Measurements from ENCODE around the gene FLRT2. TPM values are rescaled to one million over a fixed set of nuclear protein-coding genes. Genes with fewer than 3 reads are reported as not detected.

The FLRT2 gene
- total RNA-seq, 1 donor from 2014 or later, result 227 TPM

- peaks cover 8% of the 10 kb centered on the region for H3K36me3 Mint-ChIP-seq (ENCODE audit: low read depth)
- TF ChIP-seq, protein P1, sequence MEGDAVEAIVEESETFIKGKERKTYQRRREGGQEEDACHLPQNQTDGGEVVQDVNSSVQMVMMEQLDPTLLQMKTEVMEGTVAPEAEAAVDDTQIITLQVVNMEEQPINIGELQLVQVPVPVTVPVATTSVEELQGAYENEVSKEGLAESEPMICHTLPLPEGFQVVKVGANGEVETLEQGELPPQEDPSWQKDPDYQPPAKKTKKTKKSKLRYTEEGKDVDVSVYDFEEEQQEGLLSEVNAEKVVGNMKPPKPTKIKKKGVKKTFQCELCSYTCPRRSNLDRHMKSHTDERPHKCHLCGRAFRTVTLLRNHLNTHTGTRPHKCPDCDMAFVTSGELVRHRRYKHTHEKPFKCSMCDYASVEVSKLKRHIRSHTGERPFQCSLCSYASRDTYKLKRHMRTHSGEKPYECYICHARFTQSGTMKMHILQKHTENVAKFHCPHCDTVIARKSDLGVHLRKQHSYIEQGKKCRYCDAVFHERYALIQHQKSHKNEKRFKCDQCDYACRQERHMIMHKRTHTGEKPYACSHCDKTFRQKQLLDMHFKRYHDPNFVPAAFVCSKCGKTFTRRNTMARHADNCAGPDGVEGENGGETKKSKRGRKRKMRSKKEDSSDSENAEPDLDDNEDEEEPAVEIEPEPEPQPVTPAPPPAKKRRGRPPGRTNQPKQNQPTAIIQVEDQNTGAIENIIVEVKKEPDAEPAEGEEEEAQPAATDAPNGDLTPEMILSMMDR (IDR thresholded peaks at IDR 0.05), result no peak
- no peak for DNase-seq (ENCODE audit: low spot score)
- no peaks in the 10 kb centered on the region for H3K27me3 Mint-ChIP-seq (ENCODE audit: low read depth)
- H3K4me3 Mint-ChIP-seq (ENCODE audit: unreplicated experiment), result no peak overlapping the region
- peak overlapping the region; percentile 11 for H3K27ac Mint-ChIP-seq (ENCODE audit: unreplicated experiment)
- peaks cover 19% of the 10 kb centered on the region for H3K4me1 Mint-ChIP-seq (ENCODE audit: low read depth)
- peaks cover 13% of the 10 kb centered on the region for H3K9me3 Mint-ChIP-seq (ENCODE audit: low read depth)
Measured at GRCh38 chr14:85487215-85487614, 42.7 kb upstream of the FLRT2 start.

DNA sequence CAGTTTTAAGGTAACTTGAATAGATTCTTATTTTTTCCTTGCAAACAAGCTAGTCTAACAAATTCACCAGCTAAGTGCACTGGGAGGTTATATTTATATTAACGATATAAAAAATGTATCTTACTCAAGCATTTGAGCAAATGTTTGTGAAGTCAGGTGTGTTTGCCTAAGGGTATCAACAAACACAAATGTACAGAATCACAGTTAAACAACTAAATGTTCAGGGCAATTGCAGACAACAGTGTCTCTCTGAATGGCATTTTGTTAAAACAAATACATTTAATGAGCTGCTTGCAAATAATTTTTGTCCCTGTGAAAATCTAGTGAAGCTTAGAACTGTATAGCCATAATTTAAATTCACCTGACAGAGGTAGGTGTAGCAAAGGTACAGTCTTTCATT lies 28.2 kb upstream of the FLRT2 start:
- no peaks in the 10 kb centered on the region for H3K9me3 Mint-ChIP-seq (ENCODE audit: low read depth)
- H3K27me3 Mint-ChIP-seq (ENCODE audit: low read depth), result no peaks in the 10 kb centered on the region
- no peaks in the 10 kb centered on the region for H3K36me3 Mint-ChIP-seq (ENCODE audit: low read depth)
- TF ChIP-seq, protein P1 (IDR thresholded peaks at IDR 0.05), result no peak
- DNase-seq (ENCODE audit: low spot score), result no peak
- no peak overlapping the region for H3K27ac Mint-ChIP-seq (ENCODE audit: unreplicated experiment)
- H3K4me1 Mint-ChIP-seq (ENCODE audit: low read depth), result no peaks in the 10 kb centered on the region
- no peak overlapping the region for H3K4me3 Mint-ChIP-seq (ENCODE audit: unreplicated experiment)

GRCh38 chr14:85508863-85509262 lies 21.1 kb upstream of the FLRT2 start:
- H3K27me3 Mint-ChIP-seq (ENCODE audit: low read depth), result no peaks in the 10 kb centered on the region
- no peaks in the 10 kb centered on the region for H3K4me1 Mint-ChIP-seq (ENCODE audit: low read depth)
- no peaks in the 10 kb centered on the region for H3K36me3 Mint-ChIP-seq (ENCODE audit: low read depth)
- H3K9me3 Mint-ChIP-seq (ENCODE audit: low read depth), result no peaks in the 10 kb centered on the region
- no peak for DNase-seq (ENCODE audit: low spot score)
- no peak overlapping the region for H3K4me3 Mint-ChIP-seq (ENCODE audit: unreplicated experiment)
- no peak overlapping the region for H3K27ac Mint-ChIP-seq (ENCODE audit: unreplicated experiment)
- TF ChIP-seq, protein P1 (IDR thresholded peaks at IDR 0.05), result no peak

DNA sequence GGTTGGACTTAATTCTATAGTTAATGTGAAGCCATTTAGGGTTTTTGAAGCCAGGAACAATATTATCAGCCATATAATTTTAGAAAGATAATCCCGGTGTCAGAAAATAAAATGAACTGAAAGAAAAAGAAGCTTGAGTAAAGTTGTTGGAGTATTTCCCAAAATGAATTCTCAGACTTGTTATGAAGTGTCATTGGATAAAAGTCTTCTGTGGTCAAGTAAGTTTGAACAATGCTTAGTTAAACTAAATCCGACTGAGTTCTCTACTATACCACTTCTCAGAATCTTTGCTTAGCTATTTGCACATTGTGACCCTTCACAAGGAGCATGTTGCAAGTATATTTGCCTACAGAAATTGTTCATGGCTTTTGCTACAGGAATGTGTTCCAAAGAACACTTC lies 17.5 kb upstream of the FLRT2 start:
- no peak overlapping the region for H3K27ac Mint-ChIP-seq (ENCODE audit: unreplicated experiment)
- no peak for DNase-seq (ENCODE audit: low spot score)
- no peaks in the 10 kb centered on the region for H3K36me3 Mint-ChIP-seq (ENCODE audit: low read depth)
- H3K4me1 Mint-ChIP-seq (ENCODE audit: low read depth), result peaks cover 18% of the 10 kb centered on the region
- no peak overlapping the region for H3K4me3 Mint-ChIP-seq (ENCODE audit: unreplicated experiment)
- H3K27me3 Mint-ChIP-seq (ENCODE audit: low read depth), result no peaks in the 10 kb centered on the region
- no peaks in the 10 kb centered on the region for H3K9me3 Mint-ChIP-seq (ENCODE audit: low read depth)
- TF ChIP-seq, protein P1 (IDR thresholded peaks at IDR 0.05), result no peak

- no peak overlapping the region for H3K4me3 Mint-ChIP-seq (ENCODE audit: unreplicated experiment)
- no peaks in the 10 kb centered on the region for H3K36me3 Mint-ChIP-seq (ENCODE audit: low read depth)
- no peaks in the 10 kb centered on the region for H3K27me3 Mint-ChIP-seq (ENCODE audit: low read depth)
- peaks cover 25% of the 10 kb centered on the region for H3K4me1 Mint-ChIP-seq (ENCODE audit: low read depth)
- TF ChIP-seq, protein P1 (IDR thresholded peaks at IDR 0.05), result no peak
- no peaks in the 10 kb centered on the region for H3K9me3 Mint-ChIP-seq (ENCODE audit: low read depth)
- H3K27ac Mint-ChIP-seq (ENCODE audit: unreplicated experiment), result no peak overlapping the region
- no peak for DNase-seq (ENCODE audit: low spot score)
Measured at GRCh38 chr14:85514487-85514886, 15.5 kb upstream of the FLRT2 start.

Measured in chondrocyte (in vitro differentiated cells).